IPS-15b (cell line): ENCODE data around the gene CCDC141.

Experiments used
- H3K27me3 ChIP-seq: one replicate; pipeline ENCODE4 v1.6.1; 2013; ENCODE audit warnings: low read length; ENCODE audit not compliant: control insufficient read depth, insufficient read depth
- H3K36me3 ChIP-seq: one replicate; pipeline ENCODE4 v1.6.1; 2013; ENCODE audit warnings: low read length; ENCODE audit not compliant: control insufficient read depth, insufficient read depth
- H3K4me1 ChIP-seq: one replicate; pipeline ENCODE4 v1.6.1; 2013; ENCODE audit warnings: mild to moderate bottlenecking, low read length; ENCODE audit not compliant: control insufficient read depth, insufficient read depth
- H3K4me3 ChIP-seq: one replicate; pipeline ENCODE4 v1.5.1; 2013; ENCODE audit warnings: low read depth, low read length
- H3K9ac ChIP-seq: one replicate; pipeline ENCODE4 v1.6.1; 2013; ENCODE audit warnings: low read depth, mild to moderate bottlenecking, low read length
- H3K9me3 ChIP-seq: one replicate; pipeline ENCODE4 v1.6.1; 2013; ENCODE audit warnings: mild to moderate bottlenecking, low read length; ENCODE audit not compliant: control insufficient read depth, insufficient read depth

Gene CCDC141

GRCh38 chr2:178923546-178923945, 126.4 kb downstream of the CCDC141 start:
- no peaks in the 10 kb centered on the region for H3K9me3 ChIP-seq
- no peak overlapping the region for H3K4me3 ChIP-seq
- no peaks in the 10 kb centered on the region for H3K27me3 ChIP-seq
- no peaks in the 10 kb centered on the region for H3K4me1 ChIP-seq
- no peaks in the 10 kb centered on the region for H3K36me3 ChIP-seq
- H3K9ac ChIP-seq, result no peak overlapping the region

- Histone ChIP-seq H3K27me3 (no peaks in the 10 kb centered on the region), H3K9me3 (no peaks in the 10 kb centered on the region), H3K4me1 (no peaks in the 10 kb centered on the region), H3K4me3 (no peak overlapping the region), H3K9ac (no peak overlapping the region), H3K36me3 (no peaks in the 10 kb centered on the region)
Observed at GRCh38 chr2:178920916-178921513, 128.9 kb downstream of the CCDC141 start.

GRCh38 chr2:178917555-178917954, 132.4 kb downstream of the CCDC141 start:
- no peaks in the 10 kb centered on the region for H3K27me3 ChIP-seq

GRCh38 chr2:178915423-178916173, 134.3 kb downstream of the CCDC141 start:
- Histone ChIP-seq H3K4me3 (no peak overlapping the region), H3K9me3 (no peaks in the 10 kb centered on the region), H3K4me1 (no peaks in the 10 kb centered on the region)

More at GRCh38 chr2:178917555-178917954, 132.4 kb downstream of the CCDC141 start:
- Histone ChIP-seq H3K4me3 (no peak overlapping the region), H3K9ac (no peak overlapping the region), H3K36me3 (no peaks in the 10 kb centered on the region), H3K4me1 (no peaks in the 10 kb centered on the region), H3K9me3 (no peaks in the 10 kb centered on the region)

GRCh38 chr2:178914259-178914849, 135.6 kb downstream of the CCDC141 start:
- no peak overlapping the region for H3K4me3 ChIP-seq
- H3K4me1 ChIP-seq, result no peaks in the 10 kb centered on the region
- no peaks in the 10 kb centered on the region for H3K9me3 ChIP-seq
- no peaks in the 10 kb centered on the region for H3K36me3 ChIP-seq
- H3K9ac ChIP-seq, result no peak overlapping the region
- no peaks in the 10 kb centered on the region for H3K27me3 ChIP-seq

More at GRCh38 chr2:178915423-178916173, 134.3 kb downstream of the CCDC141 start:
- H3K9ac ChIP-seq, result no peak overlapping the region
- H3K36me3 ChIP-seq, result no peaks in the 10 kb centered on the region
- H3K27me3 ChIP-seq, result no peaks in the 10 kb centered on the region

- no peak overlapping the region for H3K4me3 ChIP-seq
- no peak overlapping the region for H3K9ac ChIP-seq
- H3K4me1 ChIP-seq, result no peaks in the 10 kb centered on the region
- no peaks in the 10 kb centered on the region for H3K9me3 ChIP-seq
- no peaks in the 10 kb centered on the region for H3K36me3 ChIP-seq
- no peaks in the 10 kb centered on the region for H3K27me3 ChIP-seq
Observed at GRCh38 chr2:178913049-178913441, 136.9 kb downstream of the CCDC141 start.

GRCh38 chr2:178912416-178913048, 137.4 kb downstream of the CCDC141 start:
- Histone ChIP-seq H3K4me1 (no peaks in the 10 kb centered on the region), H3K27me3 (no peaks in the 10 kb centered on the region), H3K36me3 (no peaks in the 10 kb centered on the region), H3K9me3 (no peaks in the 10 kb centered on the region), H3K4me3 (no peak overlapping the region), H3K9ac (no peak overlapping the region)

- H3K4me1 ChIP-seq, result no peaks in the 10 kb centered on the region
- no peaks in the 10 kb centered on the region for H3K36me3 ChIP-seq
- no peak overlapping the region for H3K9ac ChIP-seq
- no peaks in the 10 kb centered on the region for H3K27me3 ChIP-seq
- H3K9me3 ChIP-seq, result no peaks in the 10 kb centered on the region
- H3K4me3 ChIP-seq, result no peak overlapping the region
Observed at GRCh38 chr2:178911039-178911438, 138.9 kb downstream of the CCDC141 start.

GRCh38 chr2:178910005-178910404, 139.9 kb downstream of the CCDC141 start:
- H3K4me3 ChIP-seq, result no peak overlapping the region
- no peaks in the 10 kb centered on the region for H3K4me1 ChIP-seq
- no peaks in the 10 kb centered on the region for H3K9me3 ChIP-seq
- no peak overlapping the region for H3K9ac ChIP-seq
- no peaks in the 10 kb centered on the region for H3K27me3 ChIP-seq
- no peaks in the 10 kb centered on the region for H3K36me3 ChIP-seq

- H3K4me1 ChIP-seq, result no peaks in the 10 kb centered on the region
- H3K36me3 ChIP-seq, result no peaks in the 10 kb centered on the region
- H3K4me3 ChIP-seq, result no peak overlapping the region
- no peak overlapping the region for H3K9ac ChIP-seq
- no peaks in the 10 kb centered on the region for H3K9me3 ChIP-seq
- no peaks in the 10 kb centered on the region for H3K27me3 ChIP-seq
Observed at GRCh38 chr2:178909507-178909906, 140.4 kb downstream of the CCDC141 start.

GRCh38 chr2:178908810-178909209, 141.1 kb downstream of the CCDC141 start:
- H3K4me1 ChIP-seq, result no peaks in the 10 kb centered on the region
- no peaks in the 10 kb centered on the region for H3K9me3 ChIP-seq
- no peaks in the 10 kb centered on the region for H3K27me3 ChIP-seq
- H3K9ac ChIP-seq, result no peak overlapping the region
- no peak overlapping the region for H3K4me3 ChIP-seq
- H3K36me3 ChIP-seq, result no peaks in the 10 kb centered on the region
